OCI-LY1 (cell line): ENCODE results near the gene ESPN.

Source experiments
- EZH2 ChIP-seq: fragments of 200-600 bp; sonication (generic), shearing (Covaris generic); IDR thresholded peaks from 2 replicates; pipeline ENCODE4 v1.8.0; 2017; ENCODE audit warnings: borderline replicate concordance, mixed run types, mild to moderate bottlenecking, antibody characterized with exemption, low read length, moderate library complexity, mixed read lengths
- TF ChIP-seq, protein P1 (sequence below): fragments of 200-600 bp; sonication (generic), shearing (Covaris generic); IDR thresholded peaks from 2 replicates; pipeline ENCODE4 v1.5.1; 2017; ENCODE audit warnings: mild to moderate bottlenecking, antibody characterized with exemption, low read length, moderate library complexity, mixed read lengths

GRCh38 chr1:6491480-6491962 lies 66.9 kb downstream of the ESPN start, which contains the start of gene PLEKHG5:
- TF ChIP-seq, protein P1, sequence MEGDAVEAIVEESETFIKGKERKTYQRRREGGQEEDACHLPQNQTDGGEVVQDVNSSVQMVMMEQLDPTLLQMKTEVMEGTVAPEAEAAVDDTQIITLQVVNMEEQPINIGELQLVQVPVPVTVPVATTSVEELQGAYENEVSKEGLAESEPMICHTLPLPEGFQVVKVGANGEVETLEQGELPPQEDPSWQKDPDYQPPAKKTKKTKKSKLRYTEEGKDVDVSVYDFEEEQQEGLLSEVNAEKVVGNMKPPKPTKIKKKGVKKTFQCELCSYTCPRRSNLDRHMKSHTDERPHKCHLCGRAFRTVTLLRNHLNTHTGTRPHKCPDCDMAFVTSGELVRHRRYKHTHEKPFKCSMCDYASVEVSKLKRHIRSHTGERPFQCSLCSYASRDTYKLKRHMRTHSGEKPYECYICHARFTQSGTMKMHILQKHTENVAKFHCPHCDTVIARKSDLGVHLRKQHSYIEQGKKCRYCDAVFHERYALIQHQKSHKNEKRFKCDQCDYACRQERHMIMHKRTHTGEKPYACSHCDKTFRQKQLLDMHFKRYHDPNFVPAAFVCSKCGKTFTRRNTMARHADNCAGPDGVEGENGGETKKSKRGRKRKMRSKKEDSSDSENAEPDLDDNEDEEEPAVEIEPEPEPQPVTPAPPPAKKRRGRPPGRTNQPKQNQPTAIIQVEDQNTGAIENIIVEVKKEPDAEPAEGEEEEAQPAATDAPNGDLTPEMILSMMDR: no peak
- TF ChIP-seq EZH2: no peak
